Breast epithelium (tissue), 3 donors: ENCODE data around the gene CEP44.

ENCODE experiments used
- POLR2A ChIP-seq: fragments of 450-650 bp; IDR thresholded peaks from one replicate; pipeline ENCODE4 v1.6.1; 2016; ENCODE audit warnings: antibody characterized with exemption, mild to moderate bottlenecking, moderate library complexity
- TF ChIP-seq, protein P1 (sequence below), 3 donors: fragments of 450-650 bp; IDR thresholded peaks; one replicate each; pipeline ENCODE4 v1.5.1; 2016 to 2017; ENCODE audit warnings: antibody characterized with exemption in 3 of 3, mild to moderate bottlenecking in 3 of 3, moderate library complexity in 3 of 3

GRCh38 chr4:174362340-174362739 lies 78.6 kb downstream of the CEP44 start:
- TF ChIP-seq, protein P1, sequence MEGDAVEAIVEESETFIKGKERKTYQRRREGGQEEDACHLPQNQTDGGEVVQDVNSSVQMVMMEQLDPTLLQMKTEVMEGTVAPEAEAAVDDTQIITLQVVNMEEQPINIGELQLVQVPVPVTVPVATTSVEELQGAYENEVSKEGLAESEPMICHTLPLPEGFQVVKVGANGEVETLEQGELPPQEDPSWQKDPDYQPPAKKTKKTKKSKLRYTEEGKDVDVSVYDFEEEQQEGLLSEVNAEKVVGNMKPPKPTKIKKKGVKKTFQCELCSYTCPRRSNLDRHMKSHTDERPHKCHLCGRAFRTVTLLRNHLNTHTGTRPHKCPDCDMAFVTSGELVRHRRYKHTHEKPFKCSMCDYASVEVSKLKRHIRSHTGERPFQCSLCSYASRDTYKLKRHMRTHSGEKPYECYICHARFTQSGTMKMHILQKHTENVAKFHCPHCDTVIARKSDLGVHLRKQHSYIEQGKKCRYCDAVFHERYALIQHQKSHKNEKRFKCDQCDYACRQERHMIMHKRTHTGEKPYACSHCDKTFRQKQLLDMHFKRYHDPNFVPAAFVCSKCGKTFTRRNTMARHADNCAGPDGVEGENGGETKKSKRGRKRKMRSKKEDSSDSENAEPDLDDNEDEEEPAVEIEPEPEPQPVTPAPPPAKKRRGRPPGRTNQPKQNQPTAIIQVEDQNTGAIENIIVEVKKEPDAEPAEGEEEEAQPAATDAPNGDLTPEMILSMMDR (IDR thresholded peaks at IDR 0.05) = no peak
- TF ChIP-seq POLR2A = no peak
